ENCODE results near the gene CAB39L. TPM values are rescaled to one million over a fixed set of nuclear protein-coding genes. Genes with fewer than 3 reads are reported as not detected.

The CAB39L gene
- total and polyA plus RNA-seq, 2 donors (not counting 3 experiments of a cell fraction or from before 2014, with no cell fraction given): 3.1 to 7.2 TPM

DNA sequence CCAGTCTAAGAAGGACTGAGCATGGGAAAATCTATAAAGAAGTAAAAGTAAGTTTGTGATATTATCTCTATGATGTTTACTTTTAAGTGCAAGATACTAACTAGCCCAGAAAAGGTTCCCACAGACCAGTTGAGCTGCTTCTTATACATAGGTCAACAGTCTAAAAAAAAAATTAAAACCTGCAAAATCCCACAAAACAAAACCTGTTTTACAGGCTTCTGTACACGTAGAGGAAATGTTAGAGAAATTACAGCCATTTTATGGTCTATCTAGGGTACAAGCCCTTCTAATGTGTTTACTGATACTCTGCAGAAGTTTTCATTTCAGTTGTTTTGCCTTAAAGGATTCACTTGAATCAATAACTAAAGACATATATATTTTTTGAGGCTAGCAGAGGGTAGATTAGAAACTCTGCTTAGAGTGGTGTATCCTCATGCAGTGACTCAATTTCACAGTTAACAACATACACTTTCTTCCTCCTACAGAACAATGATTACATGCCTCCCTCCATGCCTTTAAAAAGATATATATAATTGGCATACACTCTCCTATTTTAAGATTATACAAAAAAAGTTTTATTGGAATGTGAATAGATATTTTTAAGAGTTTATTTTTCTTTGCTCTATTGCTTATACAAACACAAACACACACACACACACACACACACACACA is 43.9 kb downstream of the CAB39L start:
- no peak for TF ChIP-seq GATA2 (IDR thresholded peaks at IDR 0.05; ENCODE audit: insufficient read depth, insufficient read length, low read depth, low read length)
- TF ChIP-seq, protein P1, sequence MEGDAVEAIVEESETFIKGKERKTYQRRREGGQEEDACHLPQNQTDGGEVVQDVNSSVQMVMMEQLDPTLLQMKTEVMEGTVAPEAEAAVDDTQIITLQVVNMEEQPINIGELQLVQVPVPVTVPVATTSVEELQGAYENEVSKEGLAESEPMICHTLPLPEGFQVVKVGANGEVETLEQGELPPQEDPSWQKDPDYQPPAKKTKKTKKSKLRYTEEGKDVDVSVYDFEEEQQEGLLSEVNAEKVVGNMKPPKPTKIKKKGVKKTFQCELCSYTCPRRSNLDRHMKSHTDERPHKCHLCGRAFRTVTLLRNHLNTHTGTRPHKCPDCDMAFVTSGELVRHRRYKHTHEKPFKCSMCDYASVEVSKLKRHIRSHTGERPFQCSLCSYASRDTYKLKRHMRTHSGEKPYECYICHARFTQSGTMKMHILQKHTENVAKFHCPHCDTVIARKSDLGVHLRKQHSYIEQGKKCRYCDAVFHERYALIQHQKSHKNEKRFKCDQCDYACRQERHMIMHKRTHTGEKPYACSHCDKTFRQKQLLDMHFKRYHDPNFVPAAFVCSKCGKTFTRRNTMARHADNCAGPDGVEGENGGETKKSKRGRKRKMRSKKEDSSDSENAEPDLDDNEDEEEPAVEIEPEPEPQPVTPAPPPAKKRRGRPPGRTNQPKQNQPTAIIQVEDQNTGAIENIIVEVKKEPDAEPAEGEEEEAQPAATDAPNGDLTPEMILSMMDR (IDR thresholded peaks at IDR 0.05; ENCODE audit: extremely low read depth in 1 of 2, insufficient read depth in 1 of 2, low read depth in 1 of 2, low read length in 2 of 2): no peak
- no peak for TF ChIP-seq JUN (IDR thresholded peaks at IDR 0.05; ENCODE audit: borderline replicate concordance, insufficient read depth, insufficient read length, low read depth)
- no peak for TF ChIP-seq EZH2 (IDR thresholded peaks at IDR 0.05; ENCODE audit: borderline replicate concordance, low read depth, low read length, severe bottlenecking)
- no peak for TF ChIP-seq POLR2AphosphoS5 (IDR thresholded peaks at IDR 0.05; ENCODE audit: insufficient read depth, low read depth, low read length)
- no peak for TF ChIP-seq FOS (IDR thresholded peaks at IDR 0.05; ENCODE audit: borderline replicate concordance, insufficient read depth, low read length)
- no peak for TF ChIP-seq MYC (IDR thresholded peaks at IDR 0.05; ENCODE audit: low read depth, low read length)
- TF ChIP-seq, protein P2, sequence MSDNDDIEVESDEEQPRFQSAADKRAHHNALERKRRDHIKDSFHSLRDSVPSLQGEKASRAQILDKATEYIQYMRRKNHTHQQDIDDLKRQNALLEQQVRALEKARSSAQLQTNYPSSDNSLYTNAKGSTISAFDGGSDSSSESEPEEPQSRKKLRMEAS (IDR thresholded peaks at IDR 0.05; ENCODE audit: insufficient read depth, insufficient read length): no peak
- TF ChIP-seq POLR2A (IDR thresholded peaks at IDR 0.05; ENCODE audit: low read depth, low read length): no peak

More for the DNA sequence above, 43.9 kb downstream of the CAB39L start:
- no peak overlapping the region for H3K4me3 ChIP-seq (replicated peaks in 1 of 3; ENCODE audit: insufficient read depth in 1 of 3, low read depth in 1 of 3, low read length in 3 of 3)
- DNase-seq (ENCODE audit: low read depth, low spot score) (no peak), FAIRE-seq (no peak)
- no peaks in the 10 kb centered on the region for H3K4me1 ChIP-seq (ENCODE audit: control insufficient read depth, extremely low read depth, insufficient read depth, low read length)
- intact Hi-C loops (cut with micrococcal nuclease): no loop called here
- no peaks in the 10 kb centered on the region for H3K27me3 ChIP-seq (ENCODE audit: control insufficient read depth in 2 of 2, insufficient read depth in 2 of 2, low read length in 2 of 2)
- no peak overlapping the region for H2AFZ ChIP-seq (ENCODE audit: low read depth, low read length)
- H3K27ac ChIP-seq (ENCODE audit: insufficient read depth, low read depth, low read length): no peak overlapping the region
- no peaks in the 10 kb centered on the region for H4K20me1 ChIP-seq (replicated peaks; ENCODE audit: control insufficient read depth, extremely low read depth, insufficient read depth, low read length)
- no peaks in the 10 kb centered on the region for H3K79me2 ChIP-seq (ENCODE audit: control insufficient read depth, insufficient read depth, low read length)
- no peaks in the 10 kb centered on the region for H3K9me1 ChIP-seq (replicated peaks; ENCODE audit: control insufficient read depth, extremely low read depth, insufficient read depth, low read length)
- no peak overlapping the region for H3K9ac ChIP-seq (replicated peaks; ENCODE audit: extremely low read depth, insufficient read depth, low read length)
- H3K36me3 ChIP-seq (ENCODE audit: control insufficient read depth in 2 of 2, extremely low read depth in 1 of 2, insufficient read depth in 2 of 2, low read length in 2 of 2): no peaks in the 10 kb centered on the region
- no TSS peak for BruUV-seq (replicated peaks)
- POLR2A ChIA-PET: no interaction called here
- CTCF ChIA-PET: interaction anchor here (1.0 kb wide), 1 partner anchor 15 kb away, joined by 3 read pairs; no protein-coding TSS in a partner anchor
- no peak overlapping the region for H3K4me2 ChIP-seq (ENCODE audit: insufficient read depth, low read length)
- dilution Hi-C loops (cut with MboI; ENCODE audit: extremely low pct_ligation_motif_present, low sequenced_read_pairs): no loop called here
- no peaks in the 10 kb centered on the region for H3K9me3 ChIP-seq (replicated peaks; ENCODE audit: control insufficient read depth, insufficient read depth, low read length)

Measured in endothelial cell of umbilical vein (primary cell).